ENCODE results near the gene RPS14.

DNA sequence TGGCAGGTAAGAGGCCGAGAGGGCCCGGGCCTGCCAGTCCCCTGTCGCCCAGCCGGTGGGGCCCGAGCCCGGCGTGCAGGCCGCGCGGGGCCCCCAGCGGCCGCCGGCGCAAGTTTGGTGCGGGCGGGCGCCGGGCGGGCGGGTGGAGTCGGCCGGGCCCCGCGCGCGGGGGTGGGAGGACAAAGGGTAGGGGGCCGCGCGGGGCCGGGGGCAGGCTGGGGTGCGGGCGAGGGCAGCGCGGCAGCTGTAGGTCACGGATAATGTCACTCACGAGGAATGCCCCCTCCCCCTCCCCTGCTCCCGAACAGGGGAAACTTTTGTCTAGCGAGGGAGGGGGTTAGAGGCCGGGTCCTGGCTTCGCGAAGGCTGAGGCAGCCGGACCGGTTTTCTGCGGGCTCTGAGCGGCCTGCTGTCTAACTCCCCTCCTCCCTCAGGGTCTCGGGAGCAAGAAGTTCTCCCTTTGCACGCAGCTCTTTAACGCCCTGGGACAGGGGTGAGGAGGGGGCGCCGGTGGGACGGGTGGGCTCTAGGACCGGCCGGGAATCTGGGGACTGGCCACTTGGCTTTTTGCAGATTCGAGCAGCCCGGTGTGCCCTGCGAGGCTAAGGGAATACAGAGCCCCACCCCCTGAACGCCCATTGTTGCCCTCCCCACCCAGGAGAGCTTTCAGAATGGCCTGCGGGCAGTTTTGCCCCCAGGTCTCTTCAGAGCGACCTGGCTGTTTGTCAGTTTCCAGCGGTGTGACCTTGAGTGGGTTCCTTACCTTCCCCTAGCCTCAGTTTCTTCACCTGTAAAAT lies 37.1 kb upstream of the RPS14 start:
- TF ChIP-seq, protein P1, sequence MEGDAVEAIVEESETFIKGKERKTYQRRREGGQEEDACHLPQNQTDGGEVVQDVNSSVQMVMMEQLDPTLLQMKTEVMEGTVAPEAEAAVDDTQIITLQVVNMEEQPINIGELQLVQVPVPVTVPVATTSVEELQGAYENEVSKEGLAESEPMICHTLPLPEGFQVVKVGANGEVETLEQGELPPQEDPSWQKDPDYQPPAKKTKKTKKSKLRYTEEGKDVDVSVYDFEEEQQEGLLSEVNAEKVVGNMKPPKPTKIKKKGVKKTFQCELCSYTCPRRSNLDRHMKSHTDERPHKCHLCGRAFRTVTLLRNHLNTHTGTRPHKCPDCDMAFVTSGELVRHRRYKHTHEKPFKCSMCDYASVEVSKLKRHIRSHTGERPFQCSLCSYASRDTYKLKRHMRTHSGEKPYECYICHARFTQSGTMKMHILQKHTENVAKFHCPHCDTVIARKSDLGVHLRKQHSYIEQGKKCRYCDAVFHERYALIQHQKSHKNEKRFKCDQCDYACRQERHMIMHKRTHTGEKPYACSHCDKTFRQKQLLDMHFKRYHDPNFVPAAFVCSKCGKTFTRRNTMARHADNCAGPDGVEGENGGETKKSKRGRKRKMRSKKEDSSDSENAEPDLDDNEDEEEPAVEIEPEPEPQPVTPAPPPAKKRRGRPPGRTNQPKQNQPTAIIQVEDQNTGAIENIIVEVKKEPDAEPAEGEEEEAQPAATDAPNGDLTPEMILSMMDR (IDR thresholded peaks at IDR 0.05), result no peak
- no peak for TF ChIP-seq POLR2A (IDR thresholded peaks at IDR 0.05)
